ENCODE measurements around the gene PDE7B. TPM values are rescaled to one million over a fixed set of nuclear protein-coding genes. Genes with fewer than 3 reads are reported as not detected.

Gene PDE7B
- total and polyA plus RNA-seq, 9 of the 15 experiments (the other 6 are each of a cell fraction or from before 2014, with no cell fraction given): 0.01 TPM; not detected in 8

- H3K4me1 ChIP-seq (replicated peaks in 1 of 2; ENCODE audit: control insufficient read depth in 2 of 2, insufficient read depth in 2 of 2, low read length in 2 of 2): no peaks in the 10 kb centered on the region
- TF ChIP-seq ZNF24 (IDR thresholded peaks at IDR 0.05) (no peak), TEAD1 (CRISPR knock-in tag; IDR thresholded peaks at IDR 0.05) (no peak), CTCF (IDR thresholded peaks at IDR 0.05 in 2 of 3, conservative IDR thresholded peaks at IDR 0.05 in 1 of 3; ENCODE audit: insufficient read depth in 2 of 3, low read depth in 1 of 3, low read length in 3 of 3) (peak; percentile 27 to 41 (median 41); a peak in 3 of 6 replicates), RAD21 (CRISPR knock-in tag; conservative IDR thresholded peaks at IDR 0.05 in 1 of 2, IDR thresholded peaks at IDR 0.05 in 1 of 2) (peak in 1 of 2 experiments; percentile 21; a peak in 1 of 4 replicates), NRF1 (conservative IDR thresholded peaks at IDR 0.05 in 1 of 2, IDR thresholded peaks at IDR 0.05 in 1 of 2) (no peak), ZBTB40 (IDR thresholded peaks at IDR 0.05) (no peak), ZBTB40 (CRISPR knock-in tag; IDR thresholded peaks at IDR 0.05) (no peak), ZNF696 (CRISPR knock-in tag; conservative IDR thresholded peaks at IDR 0.05) (no peak), FOXM1 (IDR thresholded peaks at IDR 0.05; ENCODE audit: low read depth) (no peak), FOXM1 (CRISPR knock-in tag; IDR thresholded peaks at IDR 0.05; ENCODE audit: low read depth) (no peak)
- BruUV-seq (replicated peaks): no TSS peak
- no peak overlapping the region for H3K4me2 ChIP-seq (ENCODE audit: insufficient read depth, low read length)
- no peaks in the 10 kb centered on the region for H4K20me1 ChIP-seq (replicated peaks; ENCODE audit: control insufficient read depth, insufficient read depth, low read length)
- in situ Hi-C loops (cut with MboI): no loop called here
- no peak overlapping the region for H3K4me3 ChIP-seq
- H3K79me2 ChIP-seq (ENCODE audit: control insufficient read depth, insufficient read depth, low read length): no peaks in the 10 kb centered on the region
- ChIA-PET CTCF (ENCODE audit: low intra/inter-chr PET ratio) (interaction anchor here (0.9 kb wide), 1 partner anchor 109 kb away, joined by 3 read pairs; no protein-coding TSS in a partner anchor), POLR2A (no interaction called here)
- no peak overlapping the region for H2AFZ ChIP-seq (ENCODE audit: low read depth, low read length)
- H3K9me1 ChIP-seq (ENCODE audit: control insufficient read depth, insufficient read depth, low read length): no peaks in the 10 kb centered on the region
- no peak overlapping the region for H3K27ac ChIP-seq (ENCODE audit: extremely low read depth, low read depth, low read length)
- H3K36me3 ChIP-seq (ENCODE audit: control insufficient read depth, insufficient read depth, low read length): no peaks in the 10 kb centered on the region
- peak; percentile 26 for FAIRE-seq
- ATAC-seq: peak; percentile 64; the same call in 2 of the 3 replicates
- WGBS (ENCODE audit: insufficient coverage, low coverage, missing lambda C conversion rate): 11% methylated on average over 4 of the region's 4 CpGs
- no peaks in the 10 kb centered on the region for H3K9me3 ChIP-seq (replicated peaks; ENCODE audit: control insufficient read depth, insufficient read depth, low read depth, low read length)
- DNase-seq (ENCODE audit: extremely low read depth in 1 of 4, low spot score in 3 of 4): no peak
- intact Hi-C loops (cut with micrococcal nuclease): no loop called here
- H3K27me3 ChIP-seq (ENCODE audit: control insufficient read depth in 2 of 2, insufficient read depth in 2 of 2, low read length in 2 of 2): peaks cover 10 to 25% of the 10 kb centered on the region in 2 experiments
- no peak overlapping the region for H3K9ac ChIP-seq (ENCODE audit: insufficient read depth in 1 of 2, low read depth in 2 of 2, low read length in 2 of 2)
Observed at GRCh38 chr6:136208783-136209182, 357.3 kb downstream of the PDE7B start.
